Left kidney (tissue), 2 donors: ENCODE data around the gene RIN3. TPM values are rescaled to one million over a fixed set of nuclear protein-coding genes. Genes with fewer than 3 reads are reported as not detected.

ENCODE experiments used
- DNase-seq: peaks from one replicate; pipeline ENCODE4 v3.0.0-alpha.2; 2013
- polyA plus RNA-seq: library from polyadenylated mRNA; unstranded; fragments of 120-200 nt; gene quantifications from one replicate; pipeline ENCODE4 v1.2.1, GENCODE V29; 2013; ENCODE audit not compliant: insufficient read length

Gene RIN3
- polyA plus RNA-seq, 1 donor = 4.7 TPM

DNA sequence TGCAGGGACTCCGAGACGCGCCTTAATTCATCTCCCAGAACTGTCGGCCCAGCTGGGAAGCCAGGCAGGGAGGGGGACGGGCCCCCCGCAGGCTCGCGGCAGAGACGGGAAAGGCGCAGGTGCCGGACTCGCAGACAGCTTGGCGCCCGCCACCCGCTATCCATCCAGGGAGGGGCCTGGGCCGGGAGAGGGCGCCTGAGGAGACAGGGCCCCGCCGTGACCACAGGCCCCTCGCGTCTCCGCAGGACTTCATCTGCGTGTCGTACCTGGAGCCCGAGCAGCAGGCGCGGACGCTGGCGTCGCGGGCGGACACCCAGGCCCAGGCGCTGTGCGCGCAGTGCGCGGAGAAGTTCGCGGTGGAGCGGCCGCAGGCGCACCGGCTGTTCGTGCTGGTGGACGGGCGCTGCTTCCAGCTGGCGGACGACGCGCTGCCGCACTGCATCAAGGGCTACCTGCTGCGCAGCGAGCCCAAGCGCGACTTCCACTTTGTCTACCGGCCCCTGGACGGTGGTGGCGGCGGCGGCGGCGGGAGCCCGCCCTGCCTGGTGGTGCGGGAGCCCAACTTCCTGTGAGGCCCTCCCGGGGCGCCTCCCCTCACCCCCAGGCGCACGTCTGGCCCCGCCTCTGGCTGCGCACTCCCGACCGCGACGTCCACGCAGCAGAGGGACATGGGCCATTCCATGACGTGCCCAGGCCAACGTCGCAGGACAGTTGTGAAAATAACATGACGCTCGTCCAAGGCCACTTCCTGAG, 174.3 kb downstream of the RIN3 start:
- no peak for DNase-seq

DNA sequence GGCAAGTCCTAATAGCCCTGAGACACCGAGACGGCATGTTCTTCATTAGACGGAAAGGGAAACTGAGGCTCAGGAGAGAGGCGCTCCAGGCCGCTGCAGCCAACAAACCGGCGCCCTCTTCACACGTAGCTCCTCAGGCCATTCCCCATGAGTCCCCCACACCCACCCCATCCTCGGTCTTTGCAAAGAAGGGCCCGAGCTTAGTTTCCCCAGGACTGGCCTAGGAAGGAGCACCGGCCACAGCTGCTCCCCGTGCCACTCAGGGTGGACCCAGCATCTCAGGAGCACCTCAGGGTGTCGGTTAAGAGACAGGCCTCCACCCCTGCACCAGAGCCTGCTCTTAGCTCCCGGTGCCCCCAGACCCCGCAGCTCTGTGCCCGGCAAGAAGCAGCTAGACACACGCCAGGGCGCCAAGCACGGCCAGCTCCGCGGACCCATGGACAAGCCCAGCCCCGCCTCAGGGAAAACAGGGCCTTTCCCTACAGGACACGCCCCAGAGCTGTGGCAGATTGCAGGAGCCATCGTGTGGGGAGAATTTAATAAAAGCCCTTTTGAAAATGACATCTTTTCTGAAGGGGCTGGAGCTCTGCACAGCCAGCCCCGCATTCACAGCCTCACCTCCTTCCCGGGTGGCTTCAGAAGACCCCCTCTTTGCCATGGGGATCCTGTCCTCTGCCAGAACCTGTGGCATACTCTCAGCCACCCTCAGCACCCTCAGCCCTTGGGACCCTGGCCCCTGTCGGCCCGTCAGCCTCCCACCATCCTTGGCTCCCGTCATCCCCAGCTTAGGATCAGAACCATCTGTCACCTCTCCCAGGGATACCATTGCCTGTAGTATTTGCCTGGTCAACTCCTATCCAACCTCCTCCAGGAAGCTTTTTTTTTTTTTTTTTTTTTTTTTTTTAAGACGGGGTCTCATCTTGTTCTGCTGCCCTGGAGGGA, 175.1 kb downstream of the RIN3 start:
- no peak for DNase-seq

DNA sequence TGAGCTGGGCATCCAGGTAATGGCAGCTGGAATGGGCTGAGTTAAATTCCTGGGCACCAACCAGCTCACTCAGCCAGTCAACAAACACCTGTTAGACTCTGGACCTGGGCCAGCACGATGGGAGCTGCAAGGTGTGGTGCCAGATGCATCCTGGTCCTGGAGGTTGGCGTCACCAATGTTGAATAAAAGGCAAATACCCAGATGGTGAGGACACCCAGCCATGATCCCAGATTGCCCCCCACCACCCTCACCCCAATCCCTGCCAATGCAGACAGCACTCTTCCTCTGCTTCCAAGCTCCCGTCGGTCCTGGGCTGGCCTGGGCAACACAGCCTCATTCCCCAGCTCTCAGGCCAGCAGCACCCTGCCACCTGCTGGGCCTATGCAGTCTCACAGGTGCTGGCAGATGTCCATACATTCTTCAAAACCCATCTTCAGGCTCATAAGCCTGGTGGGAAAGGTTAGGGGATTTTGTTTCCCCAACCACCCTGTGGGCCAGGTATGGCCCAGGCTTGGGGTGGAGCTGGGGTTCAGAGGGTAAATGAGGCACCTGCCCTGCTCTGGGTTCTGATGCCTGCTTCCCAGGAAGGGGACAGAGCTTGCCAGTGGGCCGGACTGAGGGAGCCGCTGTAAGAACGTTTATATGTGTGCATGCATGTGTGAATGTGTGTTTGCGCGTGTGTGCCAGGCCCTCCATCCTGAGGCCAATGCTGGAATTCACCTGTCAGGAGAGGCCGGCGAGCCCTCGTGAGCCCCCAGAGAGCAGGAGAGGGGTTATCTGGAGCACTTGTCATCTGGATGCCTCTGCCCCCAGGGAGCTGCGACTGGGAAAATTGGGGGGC, 176.8 kb downstream of the RIN3 start:
- DNase-seq = no peak

DNA sequence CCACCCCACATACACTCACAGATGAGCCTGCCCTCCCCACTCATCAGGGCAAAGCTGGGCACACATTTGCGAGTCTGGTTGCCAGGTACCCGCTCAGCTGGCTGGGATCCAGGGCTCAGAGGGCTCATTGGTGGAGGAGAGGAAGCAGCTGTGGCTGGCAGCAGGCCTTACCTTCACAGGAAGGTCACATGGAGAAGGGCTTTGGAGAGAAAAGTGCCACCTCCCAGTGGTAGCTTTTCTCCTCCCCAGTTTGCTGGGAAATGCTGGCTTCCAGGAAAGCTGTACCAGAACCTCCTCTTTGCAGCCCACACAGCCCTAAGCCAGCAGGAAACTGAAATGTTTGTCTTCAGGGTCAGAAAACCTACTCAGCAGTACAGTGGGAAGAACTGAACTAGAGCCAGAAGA, 179.2 kb downstream of the RIN3 start:
- no peak for DNase-seq

DNA sequence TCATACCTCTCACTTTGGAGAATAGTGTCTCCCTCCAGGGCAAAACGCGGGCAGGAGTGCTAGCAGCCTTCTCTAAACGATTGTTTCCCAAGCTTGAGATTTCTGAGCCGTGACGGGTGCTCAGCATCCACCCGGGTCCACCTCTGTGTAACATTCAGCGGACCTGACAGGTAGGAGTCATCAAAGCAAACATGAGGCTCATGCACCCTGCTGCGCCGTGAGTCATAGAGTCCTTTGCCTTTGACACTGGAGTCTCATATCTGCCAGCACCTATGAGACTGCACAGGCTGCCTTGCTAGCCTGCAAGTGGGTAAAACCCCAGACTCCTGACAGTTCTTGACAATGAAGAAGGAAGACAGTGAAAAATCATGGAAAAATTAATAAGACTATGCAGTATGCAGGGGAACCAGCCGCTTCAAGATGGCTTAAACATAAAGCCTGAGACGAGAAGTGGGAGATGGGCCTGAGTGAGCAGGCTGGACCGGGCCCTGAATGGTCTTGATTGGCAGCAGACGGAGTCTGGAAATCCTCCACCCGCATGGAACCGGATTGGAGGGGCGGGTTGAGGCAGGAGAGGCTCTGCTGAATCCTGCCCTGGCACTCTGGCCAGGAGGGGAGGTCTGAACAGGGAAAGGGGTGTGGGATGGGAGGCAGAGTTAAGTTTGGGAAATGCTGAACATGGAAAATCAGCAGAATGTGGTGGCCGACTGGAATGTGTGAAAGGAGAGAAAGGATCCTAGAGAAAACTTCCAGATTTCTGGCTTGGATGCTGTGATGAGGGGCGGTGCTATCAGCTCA, 180.6 kb downstream of the RIN3 start:
- DNase-seq = no peak

DNA sequence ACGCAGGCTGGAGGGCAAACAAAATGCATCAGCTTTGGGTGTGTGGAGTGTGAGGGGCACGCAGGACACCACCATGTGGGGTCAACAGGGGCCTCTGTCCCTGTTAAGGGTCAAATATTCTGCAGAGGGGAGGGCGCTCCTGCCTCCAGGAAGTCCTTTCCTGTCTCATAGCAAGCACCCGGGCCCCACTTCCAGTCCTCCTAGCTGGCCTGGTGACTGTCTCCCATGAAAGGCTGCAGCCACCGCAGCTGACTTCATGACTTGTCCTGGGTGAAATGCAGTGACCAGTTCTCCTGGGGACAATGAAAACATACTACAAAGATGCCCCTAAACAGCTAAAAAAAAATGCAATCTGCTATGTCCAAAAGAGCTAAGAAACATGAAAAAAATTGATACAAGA, 181.2 kb downstream of the RIN3 start:
- DNase-seq = no peak

DNA sequence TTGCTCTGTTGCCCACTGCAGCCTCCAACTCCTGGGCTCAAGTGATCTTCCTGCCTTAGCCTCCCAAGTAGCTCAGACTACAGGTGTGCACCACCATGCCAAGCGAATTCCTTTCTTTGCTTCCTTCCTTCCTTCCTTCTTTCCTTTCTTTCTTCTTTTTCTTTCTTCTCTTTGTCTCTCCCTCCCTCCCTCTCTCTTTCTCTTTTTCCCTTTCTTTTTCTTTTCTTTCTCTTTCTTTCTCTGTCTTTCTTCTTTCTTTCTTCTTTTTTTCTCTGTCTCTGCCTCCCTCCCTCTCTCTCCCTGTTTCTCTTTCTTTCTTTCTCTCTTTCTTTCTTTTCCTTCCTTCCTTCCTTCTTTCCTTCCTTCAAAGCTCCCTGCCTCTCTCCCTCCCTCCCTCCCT, 182.0 kb downstream of the RIN3 start:
- no peak for DNase-seq

DNA sequence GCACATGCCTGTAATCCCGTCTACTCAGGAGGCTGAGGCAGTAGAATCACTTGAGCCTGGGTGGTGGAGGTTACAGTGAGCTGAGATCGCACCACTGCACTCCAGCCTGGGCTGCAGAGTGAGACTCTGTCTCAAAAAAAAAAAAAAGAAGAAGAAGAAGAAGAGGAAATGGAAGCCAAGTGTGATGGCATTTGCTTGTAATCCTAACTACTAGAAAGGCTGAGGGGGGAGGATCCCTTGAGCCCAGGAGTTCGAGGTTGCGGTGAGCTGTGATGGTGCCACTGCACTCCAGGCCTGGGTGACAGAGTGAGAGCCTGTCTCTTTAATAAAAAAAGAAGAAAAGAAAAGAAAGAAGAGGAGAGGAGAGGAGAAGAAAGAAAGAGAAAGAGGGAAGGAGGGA, 182.8 kb downstream of the RIN3 start:
- no peak for DNase-seq

DNA sequence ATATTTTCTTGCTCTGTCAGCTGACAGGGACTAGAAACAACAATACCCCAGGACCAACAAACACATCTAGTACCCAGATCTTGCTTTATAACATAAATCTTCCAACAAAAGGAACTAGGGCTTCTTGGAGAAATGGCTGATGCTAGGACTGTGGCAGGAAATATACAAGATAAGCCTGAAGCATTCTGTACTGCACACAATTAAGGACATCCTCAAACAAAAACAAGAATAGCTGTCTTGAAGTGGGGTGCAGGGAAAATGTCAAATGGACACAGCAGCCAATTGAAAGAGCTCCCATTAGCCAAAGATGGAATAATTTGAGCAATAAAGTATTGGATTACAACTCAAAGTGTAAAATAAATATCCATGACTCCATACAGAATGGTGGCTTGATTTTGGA, 184.8 kb downstream of the RIN3 start:
- DNase-seq = no peak

DNA sequence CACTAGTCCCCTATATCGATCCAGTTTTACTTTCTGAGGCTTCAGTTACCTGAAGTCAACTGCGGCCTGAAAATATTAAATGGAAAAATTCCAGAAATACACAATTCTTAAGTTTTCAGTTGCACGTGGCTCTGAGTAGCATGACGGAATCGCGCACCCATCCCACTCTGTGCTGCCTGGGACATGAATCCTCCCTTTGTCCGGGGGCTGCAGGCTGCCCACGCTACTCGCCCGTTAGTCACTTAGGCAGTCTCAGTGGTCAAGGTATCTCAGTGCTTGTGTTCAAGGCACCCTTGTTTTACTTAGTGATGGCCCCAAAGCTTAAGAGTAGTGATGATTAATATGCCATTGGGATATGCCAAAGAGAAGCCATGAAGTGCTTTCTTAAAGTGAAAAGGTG, 188.2 kb downstream of the RIN3 start:
- DNase-seq = no peak

DNA sequence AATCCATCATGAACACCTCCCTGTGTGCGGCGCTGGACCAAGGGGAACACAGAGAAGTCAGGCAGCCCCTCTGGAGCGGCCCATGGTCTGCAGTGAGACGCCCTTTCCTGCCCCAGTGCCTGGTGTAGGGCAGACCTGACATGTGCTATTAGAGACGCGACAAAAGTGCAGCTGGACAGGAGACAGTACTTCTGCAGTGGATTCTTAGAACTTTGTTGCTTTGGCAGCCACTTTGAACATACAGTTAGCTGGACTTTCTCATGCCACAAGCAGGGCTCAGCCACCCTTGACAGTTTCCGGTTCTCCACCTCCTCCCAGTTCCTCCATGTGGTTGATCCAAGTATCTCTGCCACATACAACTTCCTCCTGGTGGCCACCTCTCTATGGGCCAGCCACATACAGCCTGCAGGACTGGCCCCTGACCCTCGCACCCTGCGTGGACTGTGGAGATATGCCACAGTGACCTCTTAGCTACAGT, 188.9 kb downstream of the RIN3 start:
- no peak for DNase-seq

DNA sequence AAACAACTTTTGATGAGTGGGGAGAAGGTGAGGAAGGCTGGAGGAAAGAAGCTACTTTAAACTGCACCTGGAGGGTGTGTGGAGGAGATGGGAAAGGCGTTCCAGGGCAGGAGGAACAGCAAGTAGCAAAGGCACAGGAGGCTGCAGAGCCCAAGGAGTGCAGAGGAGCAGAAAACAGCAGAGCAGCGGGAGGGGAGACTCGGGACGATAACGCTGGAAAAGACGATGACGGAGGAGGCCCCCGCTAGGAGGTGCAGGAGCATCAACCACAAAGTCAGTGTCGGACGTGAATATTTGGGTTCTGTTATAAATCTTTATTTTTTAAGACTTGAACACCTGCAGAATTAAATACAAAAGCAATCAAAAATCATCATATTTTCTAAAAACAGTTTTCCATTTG, 189.9 kb downstream of the RIN3 start:
- no peak for DNase-seq

DNA sequence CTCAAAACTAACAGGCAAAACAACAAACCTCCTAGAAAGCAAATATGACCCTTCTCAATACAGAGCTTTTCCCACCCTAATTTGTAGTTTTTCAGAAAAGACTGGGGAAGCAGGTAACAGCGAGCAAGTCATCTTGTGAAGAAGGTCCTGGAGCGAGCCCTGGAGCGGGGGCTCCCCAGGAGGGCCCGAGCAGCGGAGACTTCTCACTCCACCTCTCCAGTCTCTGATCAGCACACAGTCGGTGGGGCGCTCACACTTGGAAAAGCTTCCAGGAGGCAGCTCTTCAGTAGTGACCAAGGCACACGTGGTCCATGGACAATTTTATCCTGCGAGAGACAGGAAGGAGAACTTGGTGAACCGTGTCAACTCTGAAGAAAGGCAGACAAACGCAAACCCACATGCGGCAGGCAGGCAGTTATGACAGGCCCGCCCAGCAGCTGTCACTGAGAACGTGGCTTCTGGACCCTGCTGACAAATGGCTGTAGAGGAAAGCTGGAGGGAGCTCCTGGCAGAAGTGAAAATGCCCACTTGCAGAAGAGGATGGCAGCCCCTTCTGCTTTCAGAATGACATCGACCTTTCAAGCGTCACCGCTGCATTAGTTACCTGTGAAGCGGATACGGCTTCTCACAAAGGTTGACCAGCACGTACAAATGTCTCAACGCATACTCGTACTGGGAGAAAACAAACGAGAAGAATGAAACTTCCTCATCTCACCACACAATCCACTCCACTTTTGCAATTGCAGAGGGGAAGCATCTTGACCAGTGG, 190.6 kb downstream of the RIN3 start:
- DNase-seq = no peak

DNA sequence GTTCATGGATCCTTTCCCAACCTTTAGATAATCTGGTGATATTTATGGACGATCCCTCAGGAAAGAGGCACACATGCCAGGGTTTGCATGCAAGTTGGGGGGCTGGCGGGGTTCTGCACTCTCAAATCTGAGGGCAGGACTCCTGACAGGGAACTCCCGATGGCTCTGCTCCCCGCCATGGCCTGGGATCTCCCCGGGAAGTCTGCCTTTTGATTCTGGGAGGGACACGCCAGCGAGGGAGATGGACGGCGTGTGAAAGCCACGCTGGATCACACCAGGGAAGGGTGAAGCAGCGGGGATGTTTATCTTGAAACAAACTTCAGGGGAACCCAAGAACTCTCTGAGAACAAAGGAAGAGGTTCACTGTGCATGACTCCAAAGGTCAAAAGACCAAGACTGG, 191.2 kb downstream of the RIN3 start:
- no peak for DNase-seq

DNA sequence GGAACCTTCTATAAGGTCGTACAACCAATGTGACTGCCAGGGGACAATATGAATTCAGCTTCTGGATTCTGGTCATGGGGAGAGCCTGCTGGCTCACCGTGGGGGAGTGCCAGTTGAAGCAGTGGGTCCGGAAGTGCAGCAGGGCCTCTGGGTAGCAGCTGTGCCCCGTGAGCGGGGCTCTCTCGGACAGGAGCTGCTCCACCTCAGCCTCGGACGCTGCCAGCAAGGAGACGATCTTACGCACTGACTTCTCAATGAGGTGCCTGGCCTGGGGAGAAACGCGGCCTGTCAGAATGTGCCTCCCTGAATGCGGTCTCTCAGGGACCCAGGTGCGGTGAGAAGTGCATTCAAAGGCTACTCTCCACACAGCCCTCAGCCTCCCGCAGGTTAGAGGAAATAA, 192.8 kb downstream of the RIN3 start:
- DNase-seq = no peak

DNA sequence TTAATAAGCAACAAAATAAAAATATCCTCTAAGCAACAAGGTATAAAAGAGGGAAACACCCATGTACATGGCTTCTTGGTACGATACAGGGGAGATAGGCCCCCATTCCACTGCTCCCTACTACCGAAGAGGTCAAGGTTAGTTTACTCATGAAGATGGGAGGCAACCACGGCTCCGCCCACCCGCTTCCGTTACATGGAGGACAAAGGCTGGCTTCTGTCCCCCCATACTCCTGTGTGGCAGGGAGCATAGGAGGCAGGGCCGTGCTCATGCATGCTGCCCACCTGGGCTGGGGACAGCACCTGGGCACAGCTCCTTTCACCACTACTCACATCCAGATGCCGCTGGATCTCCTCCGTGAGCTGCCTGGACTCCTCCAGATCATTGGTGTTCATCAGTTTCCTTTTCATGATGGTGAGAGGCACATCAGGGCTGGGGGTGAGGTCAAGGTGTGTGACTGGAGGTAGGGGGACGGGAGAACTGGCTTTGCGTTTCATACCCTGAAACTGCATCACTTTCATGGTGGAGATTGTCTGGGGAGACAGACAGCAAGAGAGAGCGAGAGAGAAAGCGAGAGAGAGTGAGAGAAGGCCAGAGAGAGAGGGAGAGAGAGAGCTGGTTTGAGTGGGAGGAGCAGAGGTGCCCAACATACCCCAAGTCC, 195.9 kb downstream of the RIN3 start:
- no peak for DNase-seq

DNA sequence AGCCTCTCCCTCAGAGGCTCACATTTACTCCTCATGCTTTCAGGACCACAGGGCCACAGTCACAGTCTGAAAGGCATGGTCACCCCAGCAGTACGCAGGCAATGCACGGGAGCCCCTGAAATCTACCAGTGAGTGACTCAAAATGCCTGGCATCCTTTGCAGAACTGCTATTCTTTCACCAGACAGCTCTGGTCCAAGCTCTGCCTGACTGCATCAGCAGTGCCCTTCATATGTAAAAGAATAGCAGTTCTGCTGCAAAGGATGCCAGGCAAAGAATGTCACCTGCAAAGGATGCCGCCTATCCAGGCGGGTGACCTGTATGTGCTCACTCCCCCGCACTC, 196.4 kb downstream of the RIN3 start:
- DNase-seq = no peak

DNA sequence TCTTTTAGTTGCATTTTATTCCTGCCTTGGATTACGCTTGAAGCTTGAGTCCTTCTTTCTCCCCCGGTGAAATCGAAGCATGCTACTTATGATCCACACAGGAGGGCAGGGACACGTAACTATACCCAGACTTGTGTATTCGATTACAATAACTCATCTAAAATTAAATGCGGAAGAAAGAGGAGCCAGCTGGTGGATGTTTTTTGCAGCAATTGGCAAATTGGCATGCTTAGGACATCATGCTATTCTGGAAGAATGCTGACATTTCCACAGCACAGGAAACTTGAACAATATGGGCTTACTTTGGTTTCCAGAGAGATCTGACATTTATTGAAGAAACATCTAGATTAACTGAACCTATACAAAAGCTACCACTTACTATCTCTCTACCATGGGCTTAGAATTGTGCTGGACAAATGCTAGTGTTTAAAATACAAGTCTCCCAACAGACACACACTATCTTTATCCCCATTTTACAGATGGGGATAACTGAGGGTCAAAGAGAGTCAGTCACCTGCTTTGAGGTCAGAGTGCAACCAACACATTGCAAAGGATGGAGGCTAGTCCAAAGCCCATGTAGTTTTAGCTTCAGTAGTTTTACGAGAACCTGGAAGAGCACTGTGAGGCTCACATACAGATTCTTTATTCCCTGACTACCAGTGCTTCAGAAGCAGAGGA, 198.5 kb downstream of the RIN3 start:
- no peak for DNase-seq

DNA sequence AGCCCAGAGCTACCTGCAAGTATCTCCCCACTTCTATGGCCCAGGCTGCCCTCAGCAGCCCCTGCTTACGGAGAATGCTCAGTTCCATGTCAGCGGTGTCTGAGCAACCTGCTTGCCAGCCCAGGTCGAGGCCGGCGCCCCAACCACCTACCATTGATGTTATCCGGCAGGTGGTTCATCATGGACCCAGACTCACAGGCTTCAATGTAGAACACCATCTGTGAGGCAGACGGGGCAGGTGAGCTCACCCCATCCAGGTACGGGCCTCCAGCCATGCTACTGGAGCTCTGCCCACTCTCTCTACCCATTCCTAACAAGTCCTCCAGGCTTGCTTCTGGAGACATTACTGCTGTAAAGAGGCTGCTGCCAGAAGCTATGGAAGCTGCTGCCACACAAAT, 199.1 kb downstream of the RIN3 start:
- DNase-seq = no peak
